ENCODE measurements around the gene RAB25. TPM values are rescaled to one million over a fixed set of nuclear protein-coding genes. Genes with fewer than 3 reads are reported as not detected.

The RAB25 gene
- total and polyA plus RNA-seq, 2 of the 13 experiments (the other 11 are each of a cell fraction or from before 2014, with no cell fraction given) = 0.20 to 0.22 TPM

DNA sequence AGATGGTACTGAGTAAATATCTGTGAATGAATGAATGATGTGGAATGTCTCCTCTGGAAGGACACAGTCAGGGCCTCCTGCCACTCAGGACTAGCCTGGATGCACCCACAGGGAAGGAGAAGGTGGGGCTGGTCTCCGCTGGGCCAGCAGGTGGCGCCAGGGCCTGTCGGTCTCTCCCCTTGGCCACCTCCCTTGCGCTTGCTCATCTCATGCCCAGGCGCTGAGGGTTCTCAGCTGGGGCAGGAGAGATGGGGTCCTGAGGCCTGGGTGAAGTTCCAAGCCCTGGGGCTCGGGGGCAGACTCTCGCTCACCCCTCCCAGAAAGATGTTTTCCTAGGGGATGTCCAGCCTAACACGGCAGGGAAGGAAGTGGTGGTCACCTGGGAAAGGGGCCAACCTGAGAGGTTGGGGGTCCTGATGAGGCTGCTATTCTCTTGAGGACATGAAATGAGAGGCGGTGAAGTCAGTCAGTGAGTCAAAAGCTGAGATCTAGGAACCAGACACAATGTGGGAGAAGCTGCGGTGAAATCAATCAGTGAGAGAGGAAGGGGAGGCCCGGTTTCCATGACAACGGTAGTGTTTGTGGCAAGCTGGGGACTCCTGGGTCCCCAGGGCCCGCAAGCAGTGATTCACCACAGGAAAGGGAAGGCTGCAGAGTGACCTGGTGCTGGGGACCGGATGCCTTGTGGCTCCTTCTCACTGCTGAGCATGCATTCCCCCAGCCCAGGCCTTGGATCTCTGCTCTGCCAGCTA, 35.9 kb downstream of the RAB25 start (continued):
- TF ChIP-seq, protein P1, sequence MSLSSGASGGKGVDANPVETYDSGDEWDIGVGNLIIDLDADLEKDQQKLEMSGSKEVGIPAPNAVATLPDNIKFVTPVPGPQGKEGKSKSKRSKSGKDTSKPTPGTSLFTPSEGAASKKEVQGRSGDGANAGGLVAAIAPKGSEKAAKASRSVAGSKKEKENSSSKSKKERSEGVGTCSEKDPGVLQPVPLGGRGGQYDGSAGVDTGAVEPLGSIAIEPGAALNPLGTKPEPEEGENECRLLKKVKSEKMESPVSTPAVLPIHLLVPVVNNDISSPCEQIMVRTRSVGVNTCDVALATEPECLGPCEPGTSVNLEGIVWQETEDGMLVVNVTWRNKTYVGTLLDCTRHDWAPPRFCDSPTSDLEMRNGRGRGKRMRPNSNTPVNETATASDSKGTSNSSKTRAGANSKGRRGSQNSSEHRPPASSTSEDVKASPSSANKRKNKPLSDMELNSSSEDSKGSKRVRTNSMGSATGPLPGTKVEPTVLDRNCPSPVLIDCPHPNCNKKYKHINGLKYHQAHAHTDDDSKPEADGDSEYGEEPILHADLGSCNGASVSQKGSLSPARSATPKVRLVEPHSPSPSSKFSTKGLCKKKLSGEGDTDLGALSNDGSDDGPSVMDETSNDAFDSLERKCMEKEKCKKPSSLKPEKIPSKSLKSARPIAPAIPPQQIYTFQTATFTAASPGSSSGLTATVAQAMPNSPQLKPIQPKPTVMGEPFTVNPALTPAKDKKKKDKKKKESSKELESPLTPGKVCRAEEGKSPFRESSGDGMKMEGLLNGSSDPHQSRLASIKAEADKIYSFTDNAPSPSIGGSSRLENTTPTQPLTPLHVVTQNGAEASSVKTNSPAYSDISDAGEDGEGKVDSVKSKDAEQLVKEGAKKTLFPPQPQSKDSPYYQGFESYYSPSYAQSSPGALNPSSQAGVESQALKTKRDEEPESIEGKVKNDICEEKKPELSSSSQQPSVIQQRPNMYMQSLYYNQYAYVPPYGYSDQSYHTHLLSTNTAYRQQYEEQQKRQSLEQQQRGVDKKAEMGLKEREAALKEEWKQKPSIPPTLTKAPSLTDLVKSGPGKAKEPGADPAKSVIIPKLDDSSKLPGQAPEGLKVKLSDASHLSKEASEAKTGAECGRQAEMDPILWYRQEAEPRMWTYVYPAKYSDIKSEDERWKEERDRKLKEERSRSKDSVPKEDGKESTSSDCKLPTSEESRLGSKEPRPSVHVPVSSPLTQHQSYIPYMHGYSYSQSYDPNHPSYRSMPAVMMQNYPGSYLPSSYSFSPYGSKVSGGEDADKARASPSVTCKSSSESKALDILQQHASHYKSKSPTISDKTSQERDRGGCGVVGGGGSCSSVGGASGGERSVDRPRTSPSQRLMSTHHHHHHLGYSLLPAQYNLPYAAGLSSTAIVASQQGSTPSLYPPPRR (CRISPR knock-in tag; IDR thresholded peaks at IDR 0.05; ENCODE audit: borderline replicate concordance) = 0 out of 2 replicates have a peak, but pooled peaks have one; percentile 32
- no peak for TF ChIP-seq PTBP1 (IDR thresholded peaks at IDR 0.05; ENCODE audit: low read depth, low read length, poor library complexity, severe bottlenecking)
- TF ChIP-seq, protein P2, sequence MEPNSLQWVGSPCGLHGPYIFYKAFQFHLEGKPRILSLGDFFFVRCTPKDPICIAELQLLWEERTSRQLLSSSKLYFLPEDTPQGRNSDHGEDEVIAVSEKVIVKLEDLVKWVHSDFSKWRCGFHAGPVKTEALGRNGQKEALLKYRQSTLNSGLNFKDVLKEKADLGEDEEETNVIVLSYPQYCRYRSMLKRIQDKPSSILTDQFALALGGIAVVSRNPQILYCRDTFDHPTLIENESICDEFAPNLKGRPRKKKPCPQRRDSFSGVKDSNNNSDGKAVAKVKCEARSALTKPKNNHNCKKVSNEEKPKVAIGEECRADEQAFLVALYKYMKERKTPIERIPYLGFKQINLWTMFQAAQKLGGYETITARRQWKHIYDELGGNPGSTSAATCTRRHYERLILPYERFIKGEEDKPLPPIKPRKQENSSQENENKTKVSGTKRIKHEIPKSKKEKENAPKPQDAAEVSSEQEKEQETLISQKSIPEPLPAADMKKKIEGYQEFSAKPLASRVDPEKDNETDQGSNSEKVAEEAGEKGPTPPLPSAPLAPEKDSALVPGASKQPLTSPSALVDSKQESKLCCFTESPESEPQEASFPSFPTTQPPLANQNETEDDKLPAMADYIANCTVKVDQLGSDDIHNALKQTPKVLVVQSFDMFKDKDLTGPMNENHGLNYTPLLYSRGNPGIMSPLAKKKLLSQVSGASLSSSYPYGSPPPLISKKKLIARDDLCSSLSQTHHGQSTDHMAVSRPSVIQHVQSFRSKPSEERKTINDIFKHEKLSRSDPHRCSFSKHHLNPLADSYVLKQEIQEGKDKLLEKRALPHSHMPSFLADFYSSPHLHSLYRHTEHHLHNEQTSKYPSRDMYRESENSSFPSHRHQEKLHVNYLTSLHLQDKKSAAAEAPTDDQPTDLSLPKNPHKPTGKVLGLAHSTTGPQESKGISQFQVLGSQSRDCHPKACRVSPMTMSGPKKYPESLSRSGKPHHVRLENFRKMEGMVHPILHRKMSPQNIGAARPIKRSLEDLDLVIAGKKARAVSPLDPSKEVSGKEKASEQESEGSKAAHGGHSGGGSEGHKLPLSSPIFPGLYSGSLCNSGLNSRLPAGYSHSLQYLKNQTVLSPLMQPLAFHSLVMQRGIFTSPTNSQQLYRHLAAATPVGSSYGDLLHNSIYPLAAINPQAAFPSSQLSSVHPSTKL (CRISPR knock-in tag; IDR thresholded peaks at IDR 0.05) = 0 out of 2 replicates have a peak, but pooled peaks have one; percentile 27
- TF ChIP-seq SRSF1 (optimal IDR thresholded peaks at IDR 0.05; ENCODE audit: low read depth, low read length) = no peak
- 0 out of 2 replicates have a peak, but pooled peaks have one; percentile 33 for TF ChIP-seq ZBTB20 (CRISPR knock-in tag; IDR thresholded peaks at IDR 0.05; ENCODE audit: borderline replicate concordance, low read depth)
- TF ChIP-seq, protein P3, sequence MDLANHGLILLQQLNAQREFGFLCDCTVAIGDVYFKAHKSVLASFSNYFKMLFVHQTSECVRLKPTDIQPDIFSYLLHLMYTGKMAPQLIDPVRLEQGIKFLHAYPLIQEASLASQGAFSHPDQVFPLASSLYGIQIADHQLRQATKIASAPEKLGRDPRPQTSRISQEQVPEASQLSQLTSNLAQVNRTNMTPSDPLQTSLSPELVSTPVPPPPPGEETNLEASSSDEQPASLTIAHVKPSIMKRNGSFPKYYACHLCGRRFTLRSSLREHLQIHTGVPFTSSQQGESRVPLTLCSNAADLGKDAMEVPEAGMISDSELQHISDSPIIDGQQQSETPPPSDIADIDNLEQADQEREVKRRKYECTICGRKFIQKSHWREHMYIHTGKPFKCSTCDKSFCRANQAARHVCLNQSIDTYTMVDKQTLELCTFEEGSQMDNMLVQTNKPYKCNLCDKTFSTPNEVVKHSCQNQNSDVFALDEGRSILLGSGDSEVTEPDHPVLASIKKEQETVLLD (CRISPR knock-in tag; IDR thresholded peaks at IDR 0.05; ENCODE audit: low read depth) = no peak
- TF ChIP-seq MED8 (CRISPR knock-in tag; IDR thresholded peaks at IDR 0.05; ENCODE audit: insufficient replicate concordance) = no peak
- no peak for TF ChIP-seq AGO1 (IDR thresholded peaks at IDR 0.05; ENCODE audit: low read depth, low read length, poor library complexity, severe bottlenecking)
- TF ChIP-seq ZNF782 (CRISPR knock-in tag; IDR thresholded peaks at IDR 0.05; ENCODE audit: borderline replicate concordance) = peak; percentile 69; the same call in 1 of the 2 replicates
- TF ChIP-seq, protein P4, sequence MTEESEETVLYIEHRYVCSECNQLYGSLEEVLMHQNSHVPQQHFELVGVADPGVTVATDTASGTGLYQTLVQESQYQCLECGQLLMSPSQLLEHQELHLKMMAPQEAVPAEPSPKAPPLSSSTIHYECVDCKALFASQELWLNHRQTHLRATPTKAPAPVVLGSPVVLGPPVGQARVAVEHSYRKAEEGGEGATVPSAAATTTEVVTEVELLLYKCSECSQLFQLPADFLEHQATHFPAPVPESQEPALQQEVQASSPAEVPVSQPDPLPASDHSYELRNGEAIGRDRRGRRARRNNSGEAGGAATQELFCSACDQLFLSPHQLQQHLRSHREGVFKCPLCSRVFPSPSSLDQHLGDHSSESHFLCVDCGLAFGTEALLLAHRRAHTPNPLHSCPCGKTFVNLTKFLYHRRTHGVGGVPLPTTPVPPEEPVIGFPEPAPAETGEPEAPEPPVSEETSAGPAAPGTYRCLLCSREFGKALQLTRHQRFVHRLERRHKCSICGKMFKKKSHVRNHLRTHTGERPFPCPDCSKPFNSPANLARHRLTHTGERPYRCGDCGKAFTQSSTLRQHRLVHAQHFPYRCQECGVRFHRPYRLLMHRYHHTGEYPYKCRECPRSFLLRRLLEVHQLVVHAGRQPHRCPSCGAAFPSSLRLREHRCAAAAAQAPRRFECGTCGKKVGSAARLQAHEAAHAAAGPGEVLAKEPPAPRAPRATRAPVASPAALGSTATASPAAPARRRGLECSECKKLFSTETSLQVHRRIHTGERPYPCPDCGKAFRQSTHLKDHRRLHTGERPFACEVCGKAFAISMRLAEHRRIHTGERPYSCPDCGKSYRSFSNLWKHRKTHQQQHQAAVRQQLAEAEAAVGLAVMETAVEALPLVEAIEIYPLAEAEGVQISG (CRISPR knock-in tag; IDR thresholded peaks at IDR 0.05) = peak; percentile 49; the same call in 1 of the 2 replicates
- TF ChIP-seq ELF4 (CRISPR knock-in tag; IDR thresholded peaks at IDR 0.05; ENCODE audit: borderline replicate concordance) = no peak
- peak; percentile 70; the same call in 1 of the 2 replicates for TF ChIP-seq ZNF350 (CRISPR knock-in tag; IDR thresholded peaks at IDR 0.05; ENCODE audit: borderline replicate concordance, low read depth)
